ENCODE results near the gene DDC. TPM values are rescaled to one million over a fixed set of nuclear protein-coding genes. Genes with fewer than 3 reads are reported as not detected.
"Not testable (repeated sequence)": the region's sequence is repeated elsewhere in the genome, so short reads cannot be mapped to it uniquely, and the experiment has no call there.

The DDC gene
- total RNA-seq, 1 donor from 2014 or later, result 0.52 TPM

DNA sequence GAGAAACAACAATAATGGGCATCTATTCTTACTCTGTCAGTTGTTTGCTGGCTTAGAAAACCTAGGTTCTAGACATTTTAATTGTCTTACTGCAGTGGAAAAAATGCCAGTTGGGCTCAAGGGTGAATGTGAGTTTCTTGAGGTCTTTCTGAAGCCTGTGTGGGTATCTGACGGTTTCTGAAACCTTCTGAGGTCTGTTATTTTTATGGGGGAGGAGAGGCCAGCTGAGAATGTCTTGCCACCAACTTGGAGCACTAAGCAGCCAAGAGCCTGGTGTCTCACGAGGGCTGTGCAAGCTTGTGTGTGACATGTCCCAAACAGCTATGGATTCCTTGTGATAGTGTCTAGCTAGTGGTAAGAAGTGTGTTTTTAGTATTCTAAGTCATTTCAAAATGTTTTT, 24.2 kb upstream of the DDC start:
- H3K27ac ChIP-seq (ENCODE audit: low read depth, low read length), result no peak overlapping the region
- H3K9me3 ChIP-seq (ENCODE audit: control insufficient read depth in 3 of 3, low read length in 3 of 3), result no peaks in the 10 kb centered on the region
- no peak overlapping the region for H3K9ac ChIP-seq (ENCODE audit: low read depth in 1 of 3, low read length in 3 of 3)
- no peak overlapping the region for H3K4me3 ChIP-seq (ENCODE audit: low read length in 3 of 3)
- H3K36me3 ChIP-seq (ENCODE audit: control insufficient read depth in 3 of 3, insufficient read depth in 3 of 3, low read length in 3 of 3), result peaks cover 6 to 18% (median 10%) of the 10 kb centered on the region in 3 donors
- H3K27me3 ChIP-seq (ENCODE audit: control insufficient read depth in 3 of 3, insufficient read depth in 3 of 3, low read length in 3 of 3), result no peaks in the 10 kb centered on the region
- H3K4me1 ChIP-seq (ENCODE audit: control insufficient read depth in 3 of 3, insufficient read depth in 3 of 3, low read length in 3 of 3), result peaks cover 8 to 17% (median 15%) of the 10 kb centered on the region in 3 donors

DNA sequence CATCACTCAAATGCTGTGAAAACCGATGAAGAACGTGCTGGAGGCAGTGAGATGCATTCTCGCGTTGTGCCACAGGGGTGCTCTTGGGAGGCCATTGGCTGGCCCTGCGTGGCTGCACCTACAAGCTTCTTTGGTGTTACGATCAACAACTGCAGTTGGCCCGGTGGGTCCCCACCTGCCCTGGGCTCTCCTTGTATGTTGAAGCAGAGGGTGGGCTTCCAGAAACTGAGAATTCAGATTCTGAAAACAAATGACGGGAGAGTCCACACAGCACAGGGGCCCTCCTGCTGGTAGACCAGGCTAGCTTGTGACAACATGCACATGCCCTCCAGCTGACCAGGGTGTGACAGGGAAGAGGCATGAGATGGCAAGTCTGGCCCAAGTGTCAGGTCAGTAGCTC, 23.7 kb upstream of the DDC start:
- Histone ChIP-seq H3K36me3 (ENCODE audit: control insufficient read depth in 3 of 3, insufficient read depth in 3 of 3, low read length in 3 of 3) (peaks cover 6 to 14% (median 6%) of the 10 kb centered on the region in 3 donors), H3K27ac (ENCODE audit: low read depth, low read length) (no peak overlapping the region), H3K4me1 (ENCODE audit: control insufficient read depth in 3 of 3, insufficient read depth in 3 of 3, low read length in 3 of 3) (peaks cover 5 to 13% (median 11%) of the 10 kb centered on the region in 3 donors), H3K4me3 (ENCODE audit: low read length in 3 of 3) (no peak overlapping the region), H3K9me3 (ENCODE audit: control insufficient read depth in 3 of 3, low read length in 3 of 3) (no peaks in the 10 kb centered on the region), H3K9ac (ENCODE audit: low read depth in 1 of 3, low read length in 3 of 3) (no peak overlapping the region), H3K27me3 (ENCODE audit: control insufficient read depth in 3 of 3, insufficient read depth in 3 of 3, low read length in 3 of 3) (no peaks in the 10 kb centered on the region)

DNA sequence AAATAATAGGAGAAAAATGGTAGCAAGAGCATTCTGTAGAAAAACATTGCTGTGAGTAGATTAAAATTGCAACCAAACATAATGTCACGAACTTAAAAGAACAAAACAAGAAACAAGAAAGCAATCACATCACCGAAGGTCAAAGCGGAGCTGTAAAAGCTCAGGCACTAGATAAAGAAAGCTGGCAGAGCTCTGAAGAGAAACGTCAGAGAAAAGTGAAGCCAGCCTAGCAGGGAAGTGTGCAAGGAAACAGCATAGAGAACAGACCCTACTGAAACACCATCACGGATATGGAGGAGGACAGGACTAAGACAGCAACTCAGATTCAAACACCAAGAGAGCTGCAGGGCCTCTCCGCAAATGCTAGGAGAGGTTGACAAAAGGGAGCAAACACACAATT, 22.5 kb upstream of the DDC start:
- Histone ChIP-seq H3K27ac (ENCODE audit: low read depth, low read length) (no peak overlapping the region), H3K4me1 (ENCODE audit: control insufficient read depth in 3 of 3, insufficient read depth in 3 of 3, low read length in 3 of 3) (peaks cover 0 to 1% (median under 1%) of the 10 kb centered on the region in 3 donors), H3K4me3 (ENCODE audit: low read length in 3 of 3) (no peak overlapping the region), H3K9ac (ENCODE audit: low read depth in 1 of 3, low read length in 3 of 3) (no peak overlapping the region), H3K27me3 (ENCODE audit: control insufficient read depth in 3 of 3, insufficient read depth in 3 of 3, low read length in 3 of 3) (no peaks in the 10 kb centered on the region), H3K36me3 (ENCODE audit: control insufficient read depth in 3 of 3, insufficient read depth in 3 of 3, low read length in 3 of 3) (peaks cover 2 to 11% (median 2%) of the 10 kb centered on the region in 3 donors), H3K9me3 (ENCODE audit: control insufficient read depth in 3 of 3, low read length in 3 of 3) (no peaks in the 10 kb centered on the region)

DNA sequence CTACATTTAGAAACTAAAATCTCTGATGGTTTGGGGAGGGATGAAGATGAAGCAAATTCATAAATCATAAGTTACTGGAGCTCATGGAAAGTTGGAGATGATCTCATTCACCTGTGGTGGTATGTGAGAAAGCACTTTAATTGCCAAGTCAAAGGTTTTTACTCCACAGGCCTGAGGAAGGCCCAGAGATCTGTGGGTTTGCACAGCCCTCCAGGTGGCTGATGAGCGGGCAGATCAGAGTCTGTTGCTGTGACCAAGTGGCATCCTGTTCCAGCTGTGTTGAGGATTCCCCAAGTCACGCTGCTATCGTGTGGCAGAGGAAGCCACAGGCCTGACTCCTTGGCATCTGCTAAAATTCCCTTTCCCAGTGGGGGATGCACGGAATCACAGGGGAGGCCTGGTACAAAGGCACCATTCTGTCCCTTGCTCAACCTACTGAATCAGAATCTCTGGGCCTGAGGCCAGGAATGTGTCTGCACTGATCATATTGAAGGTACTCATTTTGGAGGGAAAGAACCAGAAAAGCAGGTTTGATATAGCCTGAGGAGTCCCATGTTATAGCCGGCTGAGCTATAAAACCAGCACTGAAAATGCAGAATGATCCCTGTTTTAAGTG, 19.7 kb upstream of the DDC start:
- Histone ChIP-seq H3K4me1 (ENCODE audit: control insufficient read depth in 3 of 3, insufficient read depth in 3 of 3, low read length in 3 of 3) (no peaks in the 10 kb centered on the region), H3K9me3 (ENCODE audit: control insufficient read depth in 3 of 3, low read length in 3 of 3) (no peaks in the 10 kb centered on the region), H3K27ac (ENCODE audit: low read depth, low read length) (no peak overlapping the region), H3K27me3 (ENCODE audit: control insufficient read depth in 3 of 3, insufficient read depth in 3 of 3, low read length in 3 of 3) (no peaks in the 10 kb centered on the region), H3K36me3 (ENCODE audit: control insufficient read depth in 3 of 3, insufficient read depth in 3 of 3, low read length in 3 of 3) (no peaks in the 10 kb centered on the region), H3K4me3 (ENCODE audit: low read length in 3 of 3) (no peak overlapping the region), H3K9ac (ENCODE audit: low read depth in 1 of 3, low read length in 3 of 3) (no peak overlapping the region)

DNA sequence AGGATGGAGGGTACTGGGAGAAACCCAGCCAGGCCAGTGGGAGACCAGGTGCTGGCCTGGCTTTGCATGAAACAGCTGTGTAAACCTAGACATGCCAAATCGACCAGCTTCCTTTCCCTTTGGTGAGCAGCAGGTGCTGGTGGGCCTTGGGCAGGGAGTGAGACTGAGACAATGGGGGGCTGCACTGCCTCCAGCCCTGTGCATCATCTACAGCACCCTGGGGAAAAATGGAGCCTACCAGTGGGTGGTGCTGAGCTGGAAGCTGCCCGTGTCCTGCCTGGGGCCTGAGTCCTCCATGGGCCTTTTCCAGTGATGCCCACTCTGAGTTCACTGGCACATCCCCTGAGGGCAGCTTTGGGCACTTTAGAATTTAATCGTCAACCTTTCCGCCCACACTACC, 19.2 kb upstream of the DDC start:
- no peaks in the 10 kb centered on the region for H3K9me3 ChIP-seq (ENCODE audit: control insufficient read depth in 3 of 3, low read length in 3 of 3)
- no peaks in the 10 kb centered on the region for H3K36me3 ChIP-seq (ENCODE audit: control insufficient read depth in 3 of 3, insufficient read depth in 3 of 3, low read length in 3 of 3)
- H3K27me3 ChIP-seq (ENCODE audit: control insufficient read depth in 3 of 3, insufficient read depth in 3 of 3, low read length in 3 of 3), result no peaks in the 10 kb centered on the region
- no peak overlapping the region for H3K4me3 ChIP-seq (ENCODE audit: low read length in 3 of 3)
- no peak overlapping the region for H3K9ac ChIP-seq (ENCODE audit: low read depth in 1 of 3, low read length in 3 of 3)
- no peaks in the 10 kb centered on the region for H3K4me1 ChIP-seq (ENCODE audit: control insufficient read depth in 3 of 3, insufficient read depth in 3 of 3, low read length in 3 of 3)
- H3K27ac ChIP-seq (ENCODE audit: low read depth, low read length), result no peak overlapping the region

DNA sequence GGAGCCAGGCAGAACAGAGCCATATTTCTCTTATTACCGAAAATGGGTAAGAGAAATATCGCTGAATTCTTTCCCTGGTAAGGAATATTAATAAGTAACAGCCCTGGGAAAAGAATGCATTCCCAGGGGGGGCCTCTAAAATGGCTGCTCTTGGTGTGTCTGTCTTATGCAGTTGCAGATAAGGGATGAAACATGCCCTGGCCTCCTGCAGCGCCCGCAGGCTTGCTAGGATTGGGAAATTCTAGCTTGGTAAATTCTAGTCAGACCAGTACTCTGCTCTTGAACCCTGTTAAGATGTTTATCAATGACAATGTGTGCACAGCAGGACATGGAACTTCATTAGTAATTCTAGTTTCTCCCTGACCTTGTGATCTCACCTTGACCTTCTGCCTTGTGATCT, 18.1 kb upstream of the DDC start:
- not testable (repeated sequence) for H3K4me3 ChIP-seq (ENCODE audit: low read length in 3 of 3); H3K27me3 ChIP-seq (ENCODE audit: control insufficient read depth in 3 of 3, insufficient read depth in 3 of 3, low read length in 3 of 3); H3K36me3 ChIP-seq (ENCODE audit: control insufficient read depth in 3 of 3, insufficient read depth in 3 of 3, low read length in 3 of 3); H3K9ac ChIP-seq (ENCODE audit: low read depth in 1 of 3, low read length in 3 of 3); H3K27ac ChIP-seq (ENCODE audit: low read depth, low read length); H3K4me1 ChIP-seq (ENCODE audit: control insufficient read depth in 3 of 3, insufficient read depth in 3 of 3, low read length in 3 of 3); H3K9me3 ChIP-seq (ENCODE audit: control insufficient read depth in 3 of 3, low read length in 3 of 3)

DNA sequence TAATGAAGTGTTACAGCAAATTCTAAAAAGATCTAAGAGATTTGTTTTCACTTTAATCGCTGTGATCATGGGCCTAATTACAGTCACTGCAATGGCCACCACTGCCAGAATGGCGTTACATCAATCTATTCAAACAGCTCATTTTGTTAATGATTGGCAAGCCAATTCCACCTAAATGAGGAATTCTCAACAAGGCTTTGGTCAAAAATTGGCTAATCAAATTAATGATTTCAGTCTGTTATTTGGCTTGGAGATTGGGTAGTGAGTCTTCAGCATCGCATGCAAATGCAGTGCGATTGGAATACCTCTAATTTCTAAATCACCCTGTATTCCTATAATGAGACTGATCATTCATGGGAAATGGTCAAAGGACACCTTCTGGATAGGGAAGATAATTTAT, 17.1 kb upstream of the DDC start:
- H3K27ac ChIP-seq (ENCODE audit: low read depth, low read length); H3K4me3 ChIP-seq (ENCODE audit: low read length in 3 of 3); H3K4me1 ChIP-seq (ENCODE audit: control insufficient read depth in 3 of 3, insufficient read depth in 3 of 3, low read length in 3 of 3); H3K9me3 ChIP-seq (ENCODE audit: control insufficient read depth in 3 of 3, low read length in 3 of 3); H3K27me3 ChIP-seq (ENCODE audit: control insufficient read depth in 3 of 3, insufficient read depth in 3 of 3, low read length in 3 of 3); H3K9ac ChIP-seq (ENCODE audit: low read depth in 1 of 3, low read length in 3 of 3); H3K36me3 ChIP-seq (ENCODE audit: control insufficient read depth in 3 of 3, insufficient read depth in 3 of 3, low read length in 3 of 3): not testable (repeated sequence)

DNA sequence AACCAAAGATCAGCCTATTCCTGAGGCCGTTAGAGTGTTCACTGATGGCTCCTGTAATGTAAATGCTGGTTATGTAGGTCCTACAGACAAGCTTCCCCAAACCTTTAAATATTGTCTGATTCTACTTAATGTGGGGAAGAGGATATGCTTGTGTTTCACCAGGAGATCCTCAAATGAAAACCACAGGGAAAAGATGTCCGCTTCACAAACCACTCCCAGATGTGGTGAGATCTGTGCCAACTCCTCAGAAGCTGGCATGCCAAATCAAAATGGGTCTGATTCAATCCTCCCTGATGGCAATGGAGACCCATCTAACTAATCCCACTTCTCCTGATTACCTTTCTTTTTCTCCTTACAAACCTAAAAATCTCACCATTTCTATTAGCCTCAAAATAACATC, 15.5 kb upstream of the DDC start:
- H3K4me1 ChIP-seq (ENCODE audit: control insufficient read depth in 3 of 3, insufficient read depth in 3 of 3, low read length in 3 of 3); H3K9ac ChIP-seq (ENCODE audit: low read depth in 1 of 3, low read length in 3 of 3); H3K9me3 ChIP-seq (ENCODE audit: control insufficient read depth in 3 of 3, low read length in 3 of 3); H3K27ac ChIP-seq (ENCODE audit: low read depth, low read length); H3K4me3 ChIP-seq (ENCODE audit: low read length in 3 of 3); H3K27me3 ChIP-seq (ENCODE audit: control insufficient read depth in 3 of 3, insufficient read depth in 3 of 3, low read length in 3 of 3); H3K36me3 ChIP-seq (ENCODE audit: control insufficient read depth in 3 of 3, insufficient read depth in 3 of 3, low read length in 3 of 3): not testable (repeated sequence)

DNA sequence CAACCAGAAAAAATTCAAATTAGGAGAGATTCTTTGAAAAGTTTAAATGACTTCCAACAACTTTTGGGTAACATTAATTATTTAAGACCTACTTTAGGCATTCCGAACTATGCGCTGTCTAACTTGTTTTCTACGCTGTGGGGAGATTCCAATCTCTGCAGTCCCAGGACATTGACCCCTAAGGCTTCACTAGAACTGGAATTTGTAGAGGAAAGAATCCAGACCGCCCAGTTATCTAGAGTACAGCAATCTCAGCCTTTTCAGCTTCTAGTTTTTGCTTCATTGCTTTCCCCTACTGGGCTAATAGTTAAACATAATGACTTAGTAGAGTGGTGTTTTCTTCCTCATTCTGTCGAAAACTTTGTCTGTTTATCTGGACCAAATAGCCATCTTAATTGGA, 14.9 kb upstream of the DDC start:
- Histone ChIP-seq H3K4me1 (ENCODE audit: control insufficient read depth in 3 of 3, insufficient read depth in 3 of 3, low read length in 3 of 3) (no peaks in the 10 kb centered on the region), H3K27me3 (ENCODE audit: control insufficient read depth in 3 of 3, insufficient read depth in 3 of 3, low read length in 3 of 3) (no peaks in the 10 kb centered on the region), H3K9me3 (ENCODE audit: control insufficient read depth in 3 of 3, low read length in 3 of 3) (no peaks in the 10 kb centered on the region), H3K4me3 (ENCODE audit: low read length in 3 of 3) (no peak overlapping the region), H3K36me3 (ENCODE audit: control insufficient read depth in 3 of 3, insufficient read depth in 3 of 3, low read length in 3 of 3) (no peaks in the 10 kb centered on the region), H3K9ac (ENCODE audit: low read depth in 1 of 3, low read length in 3 of 3) (no peak overlapping the region), H3K27ac (ENCODE audit: low read depth, low read length) (no peak overlapping the region)

DNA sequence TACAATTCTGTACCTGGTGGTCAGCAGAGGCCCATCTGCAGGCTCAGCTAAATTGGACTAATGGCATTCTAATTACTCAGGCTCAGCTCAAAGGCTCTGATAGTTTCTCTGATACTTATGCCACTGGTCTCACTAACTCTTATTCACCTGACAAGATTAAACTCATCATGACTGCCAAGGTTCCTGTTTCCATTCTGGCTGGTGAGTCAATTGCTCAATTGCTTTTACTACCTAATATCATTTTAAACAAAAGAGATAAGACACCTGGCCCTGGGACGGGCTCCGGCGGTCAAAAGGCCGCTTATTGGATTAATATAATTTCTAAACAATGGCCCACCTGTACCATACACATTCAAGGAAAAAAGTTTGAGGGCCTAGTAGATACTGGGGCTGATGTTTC, 12.9 kb upstream of the DDC start:
- H3K27ac ChIP-seq (ENCODE audit: low read depth, low read length); H3K27me3 ChIP-seq (ENCODE audit: control insufficient read depth in 3 of 3, insufficient read depth in 3 of 3, low read length in 3 of 3); H3K9ac ChIP-seq (ENCODE audit: low read depth in 1 of 3, low read length in 3 of 3); H3K36me3 ChIP-seq (ENCODE audit: control insufficient read depth in 3 of 3, insufficient read depth in 3 of 3, low read length in 3 of 3); H3K4me1 ChIP-seq (ENCODE audit: control insufficient read depth in 3 of 3, insufficient read depth in 3 of 3, low read length in 3 of 3); H3K4me3 ChIP-seq (ENCODE audit: low read length in 3 of 3); H3K9me3 ChIP-seq (ENCODE audit: control insufficient read depth in 3 of 3, low read length in 3 of 3): not testable (repeated sequence)

DNA sequence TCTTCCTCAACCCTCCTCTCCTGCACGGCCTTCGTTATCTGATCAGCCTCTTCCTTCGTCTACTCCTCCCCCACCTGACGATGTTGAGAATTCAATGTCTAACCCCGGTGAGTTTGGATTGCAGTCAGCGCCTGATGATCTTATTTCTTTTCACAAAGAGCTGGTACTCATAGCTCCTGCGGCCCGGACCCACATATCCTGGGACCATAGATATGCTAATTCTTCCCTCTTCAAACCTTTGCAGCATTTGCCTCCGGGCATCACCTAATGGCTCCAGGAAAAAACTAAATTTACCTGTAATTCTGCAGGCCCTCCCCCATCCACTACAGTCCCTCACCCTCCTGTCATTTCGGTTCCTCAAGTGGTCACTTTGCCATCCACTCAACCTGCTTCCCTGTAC, 12.4 kb upstream of the DDC start:
- Histone ChIP-seq H3K36me3 (ENCODE audit: control insufficient read depth in 3 of 3, insufficient read depth in 3 of 3, low read length in 3 of 3) (no peaks in the 10 kb centered on the region), H3K9ac (ENCODE audit: low read depth in 1 of 3, low read length in 3 of 3) (no peak overlapping the region), H3K27ac (ENCODE audit: low read depth, low read length) (no peak overlapping the region), H3K4me3 (ENCODE audit: low read length in 3 of 3) (no peak overlapping the region), H3K27me3 (ENCODE audit: control insufficient read depth in 3 of 3, insufficient read depth in 3 of 3, low read length in 3 of 3) (no peaks in the 10 kb centered on the region), H3K9me3 (ENCODE audit: control insufficient read depth in 3 of 3, low read length in 3 of 3) (no peaks in the 10 kb centered on the region), H3K4me1 (ENCODE audit: control insufficient read depth in 3 of 3, insufficient read depth in 3 of 3, low read length in 3 of 3) (no peaks in the 10 kb centered on the region)

Data from skeletal muscle tissue (tissue), 4 donors.